Stimulated activated CD8-positive, alpha-beta memory T cell treated with anti-CD3 and anti-CD28 coated beads, Interleukin-7, amount 100 ng/mL, for 24 hours (primary cell): ENCODE results near the gene FOXD4L4.
"Not testable (repeated sequence)": the region's sequence is repeated elsewhere in the genome, so short reads cannot be mapped to it uniquely, and the experiment has no call there.

Experiments
- DNase-seq: peaks from one replicate; pipeline ENCODE4 v3.0.0-alpha.2; 2020; ENCODE audit warnings: low read depth

The FOXD4L4 gene

GRCh38 chr9:65737096-65737564 lies at the start of gene FOXD4L4:
TSS of gene FOXD4L4 (plus strand) at chr9:65737146. CDS start at chr9:65737146, 0 bp downstream.
- not testable (repeated sequence) for DNase-seq

- DNase-seq = not testable (repeated sequence)
These were observed 33.4 kb upstream of the FOXD4L4 start for GRCh38 chr9:65703550-65703949.

- not testable (repeated sequence) for DNase-seq
These were observed 22.5 kb upstream of the FOXD4L4 start for GRCh38 chr9:65714445-65714844.

- DNase-seq = not testable (repeated sequence)
These were observed 1.2 kb downstream of the FOXD4L4 start for GRCh38 chr9:65738133-65738532.
